Esophagus muscularis mucosa (tissue), 4 donors: ENCODE results near the gene DOCK11.

Experiments
- CTCF ChIP-seq, 3 experiments: fragments of 200-600 bp in 2 of 3; fragments of 450-650 bp in 1 of 3; sonication (generic) in 2 of 3; IDR thresholded peaks; one replicate each; pipeline ENCODE4 v1.5.1; 2017 to 2019; ENCODE audit warnings: antibody characterized with exemption in 3 of 3, mild to moderate bottlenecking in 2 of 3, moderate library complexity in 1 of 3
- EP300 ChIP-seq: sonication (generic); formaldehyde crosslinking; IDR thresholded peaks from one replicate; pipeline ENCODE4 v1.6.1; 2017; ENCODE audit warnings: antibody characterized with exemption
- POLR2A ChIP-seq: fragments of 450-650 bp; IDR thresholded peaks from one replicate; pipeline ENCODE4 v1.6.1; 2017; ENCODE audit warnings: antibody characterized with exemption, moderate library complexity, mild to moderate bottlenecking, low read depth
- POLR2AphosphoS5 ChIP-seq, 2 donors: sonication (generic); formaldehyde crosslinking; IDR thresholded peaks; one replicate each; pipeline ENCODE4 v1.6.1; 2017; ENCODE audit warnings: antibody characterized with exemption in 2 of 2

GRCh38 chrX:118521435-118521834 is 25.8 kb downstream of the DOCK11 start:
- TF ChIP-seq EP300 (no peak), CTCF (IDR thresholded peaks at IDR 0.05) (no peak), POLR2A (no peak), POLR2AphosphoS5 (IDR thresholded peaks at IDR 0.05) (peak in 1 of 2 donors; percentile 51)
